GM06990 (cell line): Measurements from ENCODE around the gene TAMM41.

Experiments
- DNase-seq: peaks from one replicate; pipeline ENCODE4 v3.0.0-alpha.2; 2011; ENCODE audit not compliant: insufficient read length; ENCODE audit errors: extremely low read depth
- H3K27me3 ChIP-seq: replicated peaks from 2 replicates; pipeline ENCODE4 v1.6.0; 2011; ENCODE audit warnings: low read length; ENCODE audit not compliant: control insufficient read depth, insufficient read depth
- H3K36me3 ChIP-seq: 2 replicates; pipeline ENCODE4 v1.5.1; 2011; ENCODE audit warnings: low read length; ENCODE audit not compliant: control insufficient read depth, insufficient read depth
- H3K4me3 ChIP-seq: replicated peaks from 2 replicates; pipeline ENCODE4 v1.5.1; 2011; ENCODE audit warnings: low read depth, mild to moderate bottlenecking, control low read depth, low read length
- TF ChIP-seq, protein P1 (sequence below): IDR thresholded peaks from 2 replicates; pipeline ENCODE4 v1.5.1; 2011; ENCODE audit warnings: low read length, control low read depth, mild to moderate bottlenecking, inconsistent platforms; ENCODE audit not compliant: insufficient read depth, poor library complexity, severe bottlenecking

The TAMM41 gene

DNA sequence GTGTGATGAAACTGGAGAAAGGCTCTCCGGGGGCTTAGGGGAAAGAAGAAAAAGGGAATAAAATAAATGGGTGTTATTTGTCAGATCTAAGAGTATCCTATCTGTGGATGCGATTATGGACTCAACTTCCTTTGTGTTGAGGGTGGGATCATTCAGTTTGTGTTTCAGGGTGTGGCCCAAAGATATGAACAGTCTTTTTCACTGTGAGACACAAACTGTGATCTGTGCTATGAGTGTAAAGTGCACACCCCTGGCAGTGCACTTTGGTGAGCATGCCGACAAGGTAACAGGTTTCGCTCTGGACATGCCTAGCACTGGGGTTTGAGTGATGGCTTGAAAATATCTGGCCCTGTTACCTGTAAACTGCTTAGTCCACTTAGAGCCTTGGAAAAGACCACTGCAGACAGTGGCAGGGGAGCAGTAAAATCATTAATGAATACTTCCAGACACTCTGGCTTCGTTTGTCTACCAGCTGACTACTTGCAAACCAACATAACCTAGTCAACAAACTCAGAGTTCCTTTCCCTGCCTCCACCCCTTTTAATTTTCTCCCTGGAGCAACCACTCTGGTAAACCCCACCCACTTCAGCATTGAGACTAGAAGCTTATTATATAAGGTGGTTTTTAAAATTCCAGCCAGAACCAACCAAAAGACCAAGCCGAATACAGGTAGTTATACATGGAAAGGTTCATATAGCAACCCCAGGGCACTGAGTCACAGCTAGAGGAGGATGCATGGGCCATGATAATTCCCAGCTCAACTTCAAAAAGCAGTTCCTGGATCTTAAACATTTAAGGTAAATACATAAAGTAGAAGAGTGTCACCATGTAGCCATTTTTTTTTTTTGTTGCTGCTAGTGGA, 55.1 kb downstream of the TAMM41 start:
- H3K27me3 ChIP-seq, result no peaks in the 10 kb centered on the region
- H3K4me3 ChIP-seq, result no peak overlapping the region
- TF ChIP-seq, protein P1, sequence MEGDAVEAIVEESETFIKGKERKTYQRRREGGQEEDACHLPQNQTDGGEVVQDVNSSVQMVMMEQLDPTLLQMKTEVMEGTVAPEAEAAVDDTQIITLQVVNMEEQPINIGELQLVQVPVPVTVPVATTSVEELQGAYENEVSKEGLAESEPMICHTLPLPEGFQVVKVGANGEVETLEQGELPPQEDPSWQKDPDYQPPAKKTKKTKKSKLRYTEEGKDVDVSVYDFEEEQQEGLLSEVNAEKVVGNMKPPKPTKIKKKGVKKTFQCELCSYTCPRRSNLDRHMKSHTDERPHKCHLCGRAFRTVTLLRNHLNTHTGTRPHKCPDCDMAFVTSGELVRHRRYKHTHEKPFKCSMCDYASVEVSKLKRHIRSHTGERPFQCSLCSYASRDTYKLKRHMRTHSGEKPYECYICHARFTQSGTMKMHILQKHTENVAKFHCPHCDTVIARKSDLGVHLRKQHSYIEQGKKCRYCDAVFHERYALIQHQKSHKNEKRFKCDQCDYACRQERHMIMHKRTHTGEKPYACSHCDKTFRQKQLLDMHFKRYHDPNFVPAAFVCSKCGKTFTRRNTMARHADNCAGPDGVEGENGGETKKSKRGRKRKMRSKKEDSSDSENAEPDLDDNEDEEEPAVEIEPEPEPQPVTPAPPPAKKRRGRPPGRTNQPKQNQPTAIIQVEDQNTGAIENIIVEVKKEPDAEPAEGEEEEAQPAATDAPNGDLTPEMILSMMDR, result no peak
- peaks cover 20% of the 10 kb centered on the region for H3K36me3 ChIP-seq
- no peak for DNase-seq

DNA sequence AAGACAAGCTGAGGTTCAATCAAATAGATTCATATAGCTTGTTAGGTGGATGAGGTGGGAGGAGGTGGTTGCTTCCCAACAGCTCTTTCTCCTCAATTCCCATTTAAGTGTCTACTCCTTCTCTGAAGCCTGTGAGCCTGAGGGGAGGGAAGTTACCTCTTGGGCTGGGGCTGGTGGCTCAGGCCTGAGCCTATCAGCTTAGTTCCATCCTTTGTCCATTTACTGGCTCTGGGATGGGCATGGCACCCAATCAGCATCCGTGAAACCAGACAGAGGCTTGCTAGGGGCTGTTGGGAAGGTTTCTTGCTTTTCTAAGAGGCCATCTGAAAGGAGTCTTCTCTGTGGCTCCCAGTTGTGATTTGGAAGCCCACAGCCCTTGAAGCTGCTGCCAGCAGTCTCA, 57.3 kb downstream of the TAMM41 start:
- no peak overlapping the region for H3K4me3 ChIP-seq
- DNase-seq, result no peak
- TF ChIP-seq, protein P1, result no peak
- no peaks in the 10 kb centered on the region for H3K27me3 ChIP-seq
- H3K36me3 ChIP-seq, result peaks cover 20% of the 10 kb centered on the region

DNA sequence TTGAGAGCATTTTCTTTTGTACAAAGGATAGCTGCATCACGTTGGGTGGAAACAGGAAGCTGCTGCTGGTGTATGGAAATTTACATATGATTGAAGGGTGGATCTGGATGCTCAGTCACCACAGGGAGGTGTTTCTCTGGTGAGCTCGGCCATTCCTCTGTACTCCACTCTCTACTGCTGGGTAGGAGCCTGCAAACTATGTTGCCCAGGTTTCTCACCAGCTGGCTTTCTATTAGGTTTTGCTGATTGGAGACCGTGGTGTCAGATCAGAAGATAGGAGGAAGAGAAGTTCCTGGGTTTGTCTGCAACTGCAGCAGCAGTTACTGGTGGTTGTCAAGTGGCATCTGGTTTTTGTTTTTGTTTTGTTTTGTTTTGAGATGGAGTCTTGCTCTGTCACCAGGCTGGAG, 61.7 kb downstream of the TAMM41 start:
- H3K36me3 ChIP-seq, result peaks cover 16% of the 10 kb centered on the region
- no peak for DNase-seq
- no peaks in the 10 kb centered on the region for H3K27me3 ChIP-seq
- TF ChIP-seq, protein P1, result no peak
- H3K4me3 ChIP-seq, result no peak overlapping the region

DNA sequence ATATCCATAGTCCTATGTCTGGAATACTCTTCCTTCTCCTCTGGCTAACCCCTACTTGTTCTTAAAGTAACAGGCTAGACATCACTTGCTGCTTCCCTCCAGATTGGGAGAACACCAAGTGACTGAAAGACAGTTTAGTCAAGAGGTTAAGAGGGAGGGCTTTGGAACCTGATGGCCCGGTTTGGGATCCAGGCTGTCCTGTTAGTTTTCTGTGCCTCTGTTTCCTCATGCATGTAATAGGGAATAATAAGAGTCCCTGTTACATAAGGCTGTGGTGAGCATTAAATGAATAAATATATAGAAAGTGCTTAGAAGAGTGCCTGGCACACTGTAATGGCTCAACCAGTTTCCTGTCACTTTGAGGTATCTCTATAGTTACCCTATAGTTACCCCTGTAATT, 66.3 kb downstream of the TAMM41 start:
- Histone ChIP-seq H3K36me3 (no peaks in the 10 kb centered on the region; the same call in 1 of the 2 replicates), H3K4me3 (no peak overlapping the region), H3K27me3 (no peaks in the 10 kb centered on the region)
- DNase-seq, result no peak
- TF ChIP-seq, protein P1, result no peak

DNA sequence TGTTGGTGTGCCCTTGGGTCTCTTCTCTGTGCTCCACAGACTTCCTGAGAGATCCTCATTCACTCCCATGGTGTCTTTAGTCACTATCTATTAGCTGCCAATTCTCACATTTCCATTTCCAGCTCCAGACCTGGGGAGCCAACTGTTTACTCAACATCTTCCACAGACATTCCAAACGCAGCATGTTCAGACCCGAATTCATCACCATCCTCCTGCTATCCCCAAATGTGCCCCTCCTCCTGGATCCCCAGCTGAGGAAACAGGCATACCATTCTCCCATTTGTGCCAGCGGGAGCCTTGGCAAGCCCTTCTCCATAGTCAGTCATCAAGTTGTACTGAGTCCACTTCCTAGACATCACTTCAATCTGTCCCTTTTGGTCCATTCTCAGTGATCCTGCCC, 67.1 kb downstream of the TAMM41 start:
- Histone ChIP-seq H3K36me3 (no peaks in the 10 kb centered on the region; the same call in 1 of the 2 replicates), H3K27me3 (no peaks in the 10 kb centered on the region), H3K4me3 (no peak overlapping the region)
- TF ChIP-seq, protein P1, result no peak
- DNase-seq, result no peak
